CD1c-positive myeloid dendritic cell (primary cell): Measurements from ENCODE around the gene EMILIN3.

Experiments used
- DNase-seq: peaks from one replicate; pipeline ENCODE4 v3.0.0-alpha.2; 2016; ENCODE audit errors: extremely low spot score

The EMILIN3 gene, protein sequence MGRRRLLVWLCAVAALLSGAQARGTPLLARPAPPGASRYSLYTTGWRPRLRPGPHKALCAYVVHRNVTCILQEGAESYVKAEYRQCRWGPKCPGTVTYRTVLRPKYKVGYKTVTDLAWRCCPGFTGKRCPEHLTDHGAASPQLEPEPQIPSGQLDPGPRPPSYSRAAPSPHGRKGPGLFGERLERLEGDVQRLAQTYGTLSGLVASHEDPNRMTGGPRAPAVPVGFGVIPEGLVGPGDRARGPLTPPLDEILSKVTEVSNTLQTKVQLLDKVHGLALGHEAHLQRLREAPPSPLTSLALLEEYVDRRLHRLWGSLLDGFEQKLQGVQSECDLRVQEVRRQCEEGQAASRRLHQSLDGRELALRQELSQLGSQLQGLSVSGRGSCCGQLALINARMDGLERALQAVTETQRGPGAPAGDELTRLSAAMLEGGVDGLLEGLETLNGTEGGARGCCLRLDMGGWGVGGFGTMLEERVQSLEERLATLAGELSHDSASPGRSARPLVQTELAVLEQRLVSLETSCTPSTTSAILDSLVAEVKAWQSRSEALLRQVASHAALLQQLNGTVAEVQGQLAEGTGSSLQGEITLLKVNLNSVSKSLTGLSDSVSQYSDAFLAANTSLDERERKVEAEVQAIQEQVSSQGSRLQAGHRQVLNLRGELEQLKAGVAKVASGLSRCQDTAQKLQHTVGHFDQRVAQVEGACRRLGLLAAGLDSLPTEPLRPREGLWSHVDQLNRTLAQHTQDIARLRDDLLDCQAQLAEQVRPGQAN

DNA sequence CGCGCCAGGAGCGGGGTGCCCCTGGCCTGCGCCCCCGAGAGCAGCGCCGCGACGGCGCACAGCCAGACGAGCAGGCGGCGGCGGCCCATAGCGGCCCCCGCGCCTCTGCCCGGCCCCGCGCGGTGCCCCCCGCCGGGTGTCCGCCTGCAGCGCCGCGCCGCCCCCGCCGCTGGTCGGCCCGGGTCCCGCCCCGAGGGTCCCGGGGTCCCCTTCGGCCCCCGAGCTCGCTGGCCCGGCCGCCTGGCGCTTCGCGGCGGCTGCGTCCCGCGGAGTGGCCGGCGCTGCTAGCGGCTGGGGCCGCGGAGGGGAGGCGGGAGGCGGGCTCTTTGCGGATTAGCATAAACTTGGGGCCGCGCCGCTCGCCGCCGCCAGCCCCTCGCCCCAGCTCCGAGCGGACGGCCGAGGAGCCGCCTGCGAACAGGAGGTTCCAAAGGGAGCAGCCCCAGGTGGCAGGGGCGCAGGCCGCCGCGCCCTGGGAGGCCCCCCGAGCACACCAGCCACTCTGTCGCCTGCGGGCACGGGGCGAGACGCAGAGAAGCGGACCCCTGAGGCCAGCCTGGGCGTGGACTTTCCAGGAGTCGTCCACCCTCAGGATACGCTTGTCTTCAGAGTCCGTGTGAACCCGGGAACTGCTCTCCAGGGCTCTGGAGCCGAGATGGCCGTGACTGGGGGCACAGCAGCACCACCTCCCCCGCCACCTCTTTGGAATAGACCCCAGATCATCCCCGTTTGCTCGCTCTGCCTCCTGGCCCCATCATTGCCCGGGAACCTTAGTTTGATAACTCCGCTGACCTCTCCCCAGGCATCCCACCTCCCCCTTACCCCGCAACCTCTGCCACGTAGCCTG is at the start of gene EMILIN3:
EMILIN3 (minus strand) TSS at position 273 of the 847 bp plus-strand sequence; CDS start at position 89, 184 bp downstream.
- DNase-seq: no peak

DNA sequence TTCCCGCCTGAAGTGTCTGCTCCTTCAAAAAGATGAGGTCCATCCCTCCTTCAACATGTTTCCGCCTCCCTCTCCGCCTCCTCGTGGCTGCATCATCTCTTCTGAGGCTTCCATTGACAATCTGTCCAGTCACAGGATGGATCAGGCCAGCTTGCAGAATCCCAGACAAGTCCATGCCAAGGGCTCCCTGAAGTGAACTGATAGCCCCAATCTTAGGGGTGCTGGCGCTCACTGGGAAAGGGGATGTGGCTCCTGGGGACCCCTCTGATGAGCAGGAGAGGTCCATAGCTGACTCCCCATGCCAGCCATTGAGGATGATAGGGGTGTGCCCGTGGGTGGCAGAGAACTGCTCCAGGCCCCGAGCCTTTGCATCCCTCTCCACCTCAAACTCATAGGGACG is 48.6 kb upstream of the EMILIN3 start:
- DNase-seq: no peak

DNA sequence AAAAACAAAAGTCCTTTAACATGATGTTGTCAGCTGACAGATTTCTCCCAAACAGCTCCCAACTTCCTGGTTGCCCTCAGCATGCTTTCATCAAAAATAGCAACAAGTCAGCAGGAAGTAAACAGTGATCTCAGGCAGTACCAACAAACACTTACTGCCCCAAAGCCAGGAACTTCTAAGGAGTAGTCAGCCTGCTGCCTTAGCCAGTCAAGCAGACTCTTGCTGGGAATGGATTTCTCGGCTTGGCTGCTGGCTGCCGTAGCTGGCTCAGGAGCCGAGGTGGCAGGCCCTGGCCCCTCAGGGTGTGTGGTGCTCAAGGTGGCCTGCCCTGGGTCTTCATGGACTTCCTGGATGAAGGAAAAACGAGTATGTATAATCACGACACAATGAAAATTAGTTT is 46.6 kb upstream of the EMILIN3 start:
- DNase-seq: no peak

DNA sequence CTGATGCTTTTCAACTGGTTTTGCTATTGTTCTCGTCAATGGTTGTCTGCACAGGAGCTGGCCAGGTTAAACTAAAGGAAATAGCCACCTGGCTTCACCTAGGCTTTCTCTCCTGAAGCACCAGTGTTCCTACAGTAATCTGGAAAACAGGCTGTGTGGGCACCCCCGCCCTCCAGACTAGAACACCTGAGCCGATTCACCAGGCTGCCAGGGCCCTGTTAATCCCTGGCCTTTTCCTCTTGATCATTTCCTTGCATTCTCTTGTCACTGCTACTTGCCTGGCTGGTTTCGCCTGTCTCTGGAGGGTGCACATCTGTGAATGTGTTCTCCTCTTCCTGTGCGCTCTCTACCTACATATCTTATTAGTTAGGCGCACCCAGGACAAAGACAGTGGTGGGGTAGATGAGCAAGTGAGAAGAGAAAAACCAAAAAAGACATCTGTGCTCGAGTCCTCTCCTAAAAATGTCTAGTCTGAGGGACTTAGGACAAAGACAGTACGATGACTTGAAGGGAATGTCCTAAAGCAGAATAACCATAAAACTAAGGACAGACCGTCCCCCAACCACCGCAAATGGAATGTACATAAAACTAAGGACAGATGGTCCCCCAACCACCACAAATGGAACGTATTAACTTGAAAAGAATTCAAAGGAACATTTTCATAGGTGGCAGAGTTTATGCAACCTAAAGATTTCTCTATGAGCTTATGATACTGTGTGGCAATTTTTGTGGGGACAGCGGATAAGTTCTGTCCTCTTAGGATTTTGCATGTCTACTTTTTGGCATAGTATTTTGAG is 45.9 kb upstream of the EMILIN3 start:
- DNase-seq: no peak

DNA sequence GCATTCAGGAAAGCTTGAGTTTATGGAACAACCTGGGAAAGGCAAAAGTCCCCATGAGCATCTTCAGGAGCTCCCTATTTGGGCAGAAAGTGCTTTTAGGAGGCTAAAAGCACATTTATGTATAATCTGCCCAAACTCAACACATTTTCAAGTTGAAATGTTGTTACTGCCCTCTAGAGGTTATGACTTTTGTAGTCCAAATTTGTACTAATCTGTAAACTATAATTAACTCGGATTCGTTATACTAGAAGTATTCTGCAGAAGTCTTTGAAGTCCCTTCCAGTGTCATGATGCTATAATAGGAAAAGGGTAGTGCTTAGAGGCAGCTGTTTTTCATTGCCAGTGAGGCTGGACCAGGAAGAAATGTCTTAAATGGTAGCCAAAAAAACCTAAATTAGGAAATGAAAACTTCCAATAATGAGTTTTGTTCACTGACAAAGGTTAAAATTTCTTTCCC is 44.8 kb upstream of the EMILIN3 start:
- DNase-seq: no peak

DNA sequence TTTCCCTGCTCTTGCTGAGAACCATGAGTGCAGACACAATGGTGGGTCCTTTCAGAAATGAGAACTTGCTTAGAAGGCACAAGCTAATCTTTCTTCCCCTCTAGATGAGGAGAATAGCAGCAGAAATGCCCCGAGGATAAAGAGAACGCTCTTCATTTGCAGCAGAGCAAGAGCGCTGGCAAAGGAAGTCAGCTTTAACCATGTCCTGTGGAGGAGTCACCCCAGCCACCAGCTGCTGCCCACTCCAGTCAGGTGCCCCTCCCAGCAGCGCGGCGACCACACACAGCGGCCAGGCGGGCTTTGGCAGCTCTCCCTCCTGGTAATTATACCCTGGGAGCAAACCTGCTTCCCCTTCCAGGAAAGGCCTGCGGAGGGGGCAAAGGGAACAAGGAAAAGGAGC is 42.4 kb upstream of the EMILIN3 start:
- DNase-seq: no peak

DNA sequence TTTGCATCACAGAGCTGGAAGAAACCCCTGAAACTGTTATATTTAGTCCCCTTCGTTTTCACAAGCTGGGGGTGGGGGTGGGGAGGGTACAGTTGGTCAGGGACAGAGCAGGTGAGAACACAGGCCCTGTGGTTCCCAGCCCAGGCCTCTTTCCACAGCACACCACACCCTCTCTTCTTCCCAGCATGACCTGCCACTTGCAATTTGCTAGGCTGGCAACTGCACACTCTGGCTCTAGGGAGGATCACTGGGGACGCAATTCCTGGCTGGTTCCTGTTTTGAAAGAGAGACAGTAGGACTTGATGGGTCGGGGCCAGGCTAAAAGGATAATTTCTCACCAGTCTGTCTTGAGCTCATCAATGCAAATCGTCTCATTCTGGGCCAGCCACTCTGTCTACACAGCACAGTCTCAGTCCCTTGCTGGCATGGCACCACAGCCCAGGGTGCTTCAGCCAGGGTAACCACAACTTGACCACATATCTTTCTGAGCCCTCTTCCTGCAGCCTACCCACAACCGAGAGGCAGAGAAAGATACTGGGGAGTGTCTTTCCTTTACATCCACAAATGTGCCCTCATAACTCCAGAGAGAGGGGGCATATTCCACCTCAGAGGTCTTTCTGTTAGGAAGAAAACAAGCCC is 41.7 kb upstream of the EMILIN3 start:
- no peak for DNase-seq

DNA sequence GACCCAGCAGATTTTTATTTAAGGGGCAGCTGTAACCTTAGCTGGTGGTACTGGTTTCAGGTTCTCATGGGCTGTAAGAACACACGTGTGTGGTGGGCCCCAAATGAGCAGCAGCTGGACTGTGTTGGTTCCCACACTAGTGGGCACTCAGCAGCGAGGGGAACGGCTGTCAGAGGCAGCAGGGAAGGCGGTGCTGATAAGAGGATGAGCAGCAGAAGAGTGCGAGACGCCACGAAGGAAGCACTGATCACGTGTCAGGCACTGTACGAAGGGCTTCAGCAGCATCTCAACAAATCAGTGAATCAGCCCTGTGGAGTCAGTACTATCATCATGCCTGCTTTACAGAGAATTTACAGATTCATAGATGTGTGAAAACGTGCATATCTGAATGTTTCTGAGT is 41.0 kb upstream of the EMILIN3 start:
- no peak for DNase-seq

DNA sequence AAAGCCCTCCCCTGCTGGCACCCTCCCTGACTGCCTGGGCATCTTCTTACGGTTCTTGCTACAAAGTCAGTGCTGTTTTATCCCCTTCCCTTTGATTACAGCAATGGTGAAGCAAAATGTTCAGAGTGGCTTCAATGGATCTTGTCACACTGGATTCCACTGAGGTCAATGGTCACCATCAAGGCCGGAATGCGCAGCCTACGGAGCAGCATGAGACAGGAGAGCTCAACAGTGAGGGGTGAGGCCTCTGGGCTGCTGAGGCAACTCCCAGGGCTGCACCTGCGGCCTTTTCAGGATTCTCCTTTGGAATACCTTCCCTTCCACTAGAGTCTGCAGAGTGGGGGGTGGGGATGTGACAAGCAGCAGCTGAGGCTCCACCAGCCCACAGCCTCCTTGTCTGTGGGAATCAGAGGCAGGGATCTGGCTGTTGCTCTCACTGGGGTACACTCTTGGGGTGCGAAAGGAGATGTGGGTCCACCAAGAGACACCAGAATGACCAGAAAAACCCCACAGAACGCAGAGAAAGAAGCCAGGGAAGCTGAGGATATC is 40.4 kb upstream of the EMILIN3 start:
- no peak for DNase-seq

DNA sequence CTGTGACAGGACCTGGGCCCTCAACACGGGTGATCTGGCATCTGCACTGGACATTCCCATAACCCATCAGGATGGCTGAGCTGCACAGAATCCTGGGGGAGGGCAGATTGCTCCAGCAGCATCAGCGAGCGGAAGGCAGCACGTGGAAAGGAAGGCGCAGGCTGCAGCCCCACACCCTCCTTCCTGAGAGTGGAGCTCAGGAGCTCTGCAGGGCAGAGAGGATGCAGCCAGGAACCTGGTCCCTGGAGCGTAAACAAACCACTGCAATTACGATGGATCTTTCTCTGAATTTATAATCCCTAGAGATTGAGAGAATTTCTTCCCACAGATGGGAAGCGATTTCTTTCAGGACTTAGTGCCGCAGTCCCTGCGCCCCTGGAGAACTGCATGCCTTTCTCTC is 39.7 kb upstream of the EMILIN3 start:
- no peak for DNase-seq

DNA sequence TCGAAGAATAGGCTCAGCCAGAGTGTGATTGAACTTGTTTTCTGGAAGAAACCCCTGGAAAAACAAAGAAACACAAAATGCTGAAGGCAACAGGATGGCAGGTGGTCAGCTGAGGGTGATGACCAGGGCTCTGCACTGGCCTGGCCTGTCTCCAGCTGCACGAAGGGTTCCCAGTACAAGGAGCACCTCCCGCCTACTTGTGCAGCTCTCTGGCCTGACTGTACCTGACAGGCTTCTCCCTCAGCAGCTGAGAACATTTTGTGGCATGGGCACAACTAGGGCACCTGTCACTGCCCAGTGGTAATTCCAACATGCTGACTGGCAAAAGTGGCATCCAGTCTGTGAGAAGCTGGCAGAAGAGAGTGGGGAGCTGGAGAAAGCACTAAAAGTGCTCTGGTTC is 38.8 kb upstream of the EMILIN3 start:
- DNase-seq: no peak

DNA sequence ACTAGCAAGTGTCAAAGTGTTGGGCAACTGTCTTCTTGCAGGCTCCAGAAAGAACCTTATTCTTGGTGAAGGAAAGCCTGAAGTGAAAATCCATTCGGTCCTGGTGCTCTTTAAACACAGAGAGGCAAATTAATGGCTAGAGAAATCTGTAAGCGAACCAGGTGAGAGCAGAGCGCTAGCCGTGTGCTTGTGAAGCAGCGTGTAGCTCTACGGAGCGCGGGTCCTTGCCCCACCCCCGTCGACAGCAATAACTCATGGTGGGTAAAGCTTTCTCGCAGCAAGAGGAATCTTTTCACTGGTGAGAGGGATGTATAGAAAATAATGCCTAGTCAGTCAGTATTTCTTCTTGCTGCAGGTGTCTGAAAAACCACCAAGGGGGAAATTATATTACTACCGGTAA is 37.0 kb upstream of the EMILIN3 start:
- DNase-seq: no peak

DNA sequence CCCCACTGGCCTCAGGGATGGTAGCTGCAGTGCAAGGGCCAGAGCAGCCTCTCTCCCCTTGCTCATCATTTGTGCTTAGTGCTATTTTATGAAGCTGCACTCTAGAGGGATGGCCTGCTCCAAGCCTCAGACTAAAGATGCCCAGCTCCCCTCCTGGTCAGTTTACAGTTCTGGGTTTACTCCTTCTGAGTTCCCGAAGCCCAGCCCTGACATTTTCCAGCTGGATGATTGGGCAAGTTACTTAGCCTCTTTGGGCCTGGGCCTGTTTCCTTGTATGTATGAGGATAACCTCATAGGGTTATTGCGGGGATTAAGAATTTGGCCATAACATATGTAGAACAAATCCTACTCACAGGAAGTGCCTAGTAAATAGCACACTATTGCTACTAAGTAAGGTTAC is 31.8 kb upstream of the EMILIN3 start:
- DNase-seq: no peak

DNA sequence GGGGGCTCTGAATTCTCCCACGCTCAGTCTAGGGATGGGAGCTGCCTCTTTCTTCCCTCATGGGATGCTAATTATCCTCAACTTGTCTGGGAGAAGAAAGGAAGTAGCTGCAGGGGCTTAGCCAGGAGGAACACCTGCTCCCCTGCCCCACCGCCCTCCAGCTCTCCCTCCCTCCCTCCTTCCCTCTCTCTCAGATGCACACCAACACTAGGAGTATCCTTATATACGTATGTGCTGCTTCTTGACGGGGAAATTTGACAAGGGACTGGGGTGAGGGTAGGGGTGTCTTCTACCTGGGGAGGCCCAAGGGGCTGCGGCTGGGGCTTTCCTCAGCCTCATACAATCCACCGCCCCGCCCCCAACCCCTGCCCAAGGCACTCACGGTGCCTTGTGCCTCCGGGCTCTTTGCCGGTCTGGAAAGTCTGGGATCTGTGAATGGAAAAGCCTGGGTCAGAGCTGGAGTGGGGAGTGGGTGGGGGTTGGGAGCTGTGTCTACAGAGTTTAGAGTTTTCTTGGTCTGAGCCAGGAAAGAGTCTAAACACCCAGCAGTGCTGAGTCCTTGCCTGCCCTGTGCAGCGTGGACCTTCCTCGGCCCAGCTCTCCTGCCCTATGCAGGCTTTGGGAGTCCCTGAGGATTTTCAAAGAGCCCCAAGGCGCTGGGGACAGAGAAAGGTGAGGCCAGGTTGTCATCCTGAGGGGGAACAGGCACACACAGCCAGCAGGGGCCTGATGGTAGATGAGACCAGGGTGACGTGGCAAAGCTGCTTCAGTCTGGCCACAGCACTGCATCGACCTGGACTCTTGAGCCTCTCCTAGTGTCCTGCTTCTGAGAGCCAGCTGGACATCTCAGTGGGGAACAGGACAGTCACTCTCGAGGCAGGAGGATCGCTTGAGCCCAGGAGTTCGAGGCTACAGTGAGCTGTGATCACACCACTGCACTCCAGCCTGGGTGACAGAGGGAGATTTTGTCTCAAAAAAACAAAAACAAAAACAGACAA is 29.3 kb upstream of the EMILIN3 start:
- DNase-seq: no peak

DNA sequence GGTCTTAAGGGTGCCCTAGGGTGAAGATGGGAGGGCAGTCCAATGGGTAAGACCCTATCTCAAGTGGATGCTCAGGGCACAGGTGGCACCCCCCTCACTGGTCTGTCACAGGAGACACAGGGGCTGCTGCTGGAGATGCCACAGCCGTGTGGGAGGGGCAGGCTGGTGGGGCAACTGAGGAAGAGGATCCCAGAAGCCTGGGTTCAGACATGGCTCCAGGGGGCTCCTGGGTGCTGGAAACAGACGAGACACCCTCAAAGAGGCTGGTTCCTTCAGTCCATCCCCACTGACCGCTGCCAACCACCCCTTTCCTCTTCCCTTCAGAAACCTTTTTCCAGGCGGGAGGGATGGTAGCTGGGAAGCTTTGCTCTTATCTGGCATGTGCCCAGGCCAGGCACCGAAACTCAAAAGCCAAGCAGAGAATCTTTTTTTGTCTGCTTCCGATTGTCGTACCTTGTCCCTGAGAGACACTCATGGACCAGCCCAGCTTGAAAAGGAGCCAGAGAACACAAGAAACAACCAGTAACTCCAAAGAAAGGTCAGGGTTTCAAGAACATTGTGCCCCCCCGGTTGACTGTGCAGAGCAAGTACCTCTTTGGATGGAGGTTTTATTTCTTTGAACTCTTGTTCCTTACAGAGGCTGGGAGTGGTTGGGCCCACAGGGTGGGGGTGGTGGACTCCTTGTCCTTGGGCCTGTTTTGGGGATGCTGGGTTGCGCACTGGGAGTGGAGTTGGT is 28.5 kb upstream of the EMILIN3 start:
- DNase-seq: no peak

DNA sequence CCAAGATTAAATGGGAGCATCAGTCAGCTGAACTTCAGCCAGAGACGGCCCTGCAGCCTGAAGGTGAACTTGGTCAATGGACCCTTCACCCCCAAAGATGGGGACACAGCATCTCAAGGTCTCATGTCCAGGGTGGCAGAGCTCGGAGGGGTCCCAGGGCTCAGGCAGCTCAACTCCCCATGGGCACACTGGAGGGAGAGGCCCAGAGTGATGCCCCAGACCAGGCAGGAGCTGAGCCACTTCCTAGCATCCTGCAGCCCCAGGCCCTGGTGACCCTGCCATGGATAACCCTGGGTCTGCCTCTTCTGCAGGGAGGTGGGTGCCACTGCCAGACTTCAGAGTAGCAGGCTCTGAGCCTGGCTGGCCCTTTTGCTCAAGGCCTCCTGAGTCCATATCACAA is 27.5 kb upstream of the EMILIN3 start:
- DNase-seq: no peak

DNA sequence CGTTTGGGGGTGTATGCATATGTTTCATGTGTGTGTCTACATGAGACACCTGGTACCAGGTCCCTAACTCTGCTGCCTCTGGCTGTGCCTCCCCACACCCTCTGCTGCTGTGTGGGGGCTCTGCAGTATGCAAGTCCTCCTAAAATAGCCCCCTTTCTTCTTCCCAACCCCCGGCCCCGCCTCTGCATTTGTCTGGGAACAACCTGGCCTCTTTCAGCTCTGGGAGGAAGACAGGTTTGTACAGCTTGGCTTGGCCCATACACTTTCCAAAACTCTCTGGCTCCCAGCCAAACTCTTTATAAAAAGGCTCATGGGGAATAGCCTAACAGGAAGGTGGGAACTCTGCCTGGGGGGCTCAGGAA is 27.1 kb upstream of the EMILIN3 start:
- DNase-seq: no peak

DNA sequence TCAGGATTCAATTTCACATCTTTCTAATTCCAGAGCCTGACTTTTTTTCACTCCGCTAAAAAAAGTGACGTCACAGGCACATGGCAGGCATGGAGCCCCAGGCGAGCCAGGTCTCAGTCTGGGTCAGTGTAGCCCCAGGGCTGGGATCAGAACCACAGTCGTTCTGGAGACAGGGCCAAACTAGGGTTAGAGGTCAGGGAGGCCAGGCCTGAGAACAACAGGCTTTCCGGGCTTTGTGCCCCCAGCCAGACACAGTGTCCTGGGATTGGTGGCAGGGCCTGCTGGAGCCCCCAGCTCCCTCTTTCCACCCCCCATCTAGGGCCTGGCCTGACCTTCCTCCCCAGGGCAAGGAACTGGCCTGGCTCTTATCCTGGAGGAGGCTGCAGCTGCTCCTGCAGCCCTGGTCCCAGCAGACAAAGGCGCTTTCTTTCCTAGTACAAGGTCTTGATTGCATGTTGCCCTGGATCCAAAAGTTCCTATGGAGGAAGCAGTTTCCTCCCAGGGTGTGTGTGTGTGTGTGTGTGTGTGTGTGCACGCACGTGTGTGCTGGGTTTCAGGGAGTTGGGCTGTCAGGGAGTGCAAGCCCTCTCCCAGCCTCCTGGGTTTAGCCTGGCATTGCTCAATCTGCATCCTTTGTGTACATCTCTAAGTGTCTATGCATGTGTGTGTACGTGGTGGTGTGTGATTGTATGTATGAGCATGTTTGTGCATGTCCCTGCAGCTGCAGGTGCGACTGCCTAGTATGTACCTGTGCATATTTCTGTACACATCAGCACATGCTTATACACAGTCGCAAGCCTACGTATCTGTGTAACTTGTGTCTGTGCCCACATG is 26.5 kb upstream of the EMILIN3 start:
- no peak for DNase-seq
